NCI-H1092 (cell line): ENCODE data around the gene TBC1D23.
"Not testable (repeated sequence)": the region's sequence is repeated elsewhere in the genome, so short reads cannot be mapped to it uniquely, and the experiment has no call there.

ENCODE experiments used
- DNase-seq: peaks from one replicate; lab custom pipeline; 2025; lab: John Stamatoyannopoulos, UW

TBC1D23 gene

GRCh38 chr3:100260685-100261484, at the start of gene TBC1D23:
TSS of gene TBC1D23 (plus strand) at chr3:100260992. CDS start at chr3:100261019, 27 bp downstream.
- DNase-seq: peak; percentile 89

DNA sequence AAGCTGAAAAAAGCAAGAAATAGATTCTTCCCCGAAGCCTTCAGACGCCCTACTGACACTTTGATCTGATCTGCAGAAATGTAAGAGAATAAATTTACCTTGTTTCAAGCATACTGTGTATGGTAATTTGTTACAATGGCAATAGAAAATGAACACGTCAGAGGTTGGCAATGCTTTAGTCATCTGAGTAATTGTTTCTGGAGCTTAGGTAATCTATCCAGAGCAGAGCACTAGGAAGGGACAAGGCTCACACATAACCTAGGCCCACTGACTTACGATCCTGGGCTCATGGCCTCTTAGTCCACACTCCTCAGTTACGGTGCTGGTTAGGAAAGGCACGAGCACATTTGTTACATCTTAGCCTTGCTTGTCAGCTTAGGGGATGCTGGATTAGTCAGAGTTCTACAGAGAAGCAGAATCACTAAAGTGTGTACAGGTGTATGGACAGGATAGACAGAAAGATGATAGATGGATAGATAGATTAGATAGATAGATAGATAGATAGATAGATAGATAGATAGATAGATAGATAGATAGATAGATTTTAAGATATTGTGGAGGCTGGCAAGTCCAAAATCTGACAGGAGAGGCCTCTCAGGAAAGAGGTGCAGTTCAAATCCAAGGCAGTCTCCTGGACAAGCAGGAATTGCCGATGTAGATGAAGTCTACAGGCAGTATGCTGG, 46.8 kb upstream of the TBC1D23 start:
- DNase-seq: no peak

DNA sequence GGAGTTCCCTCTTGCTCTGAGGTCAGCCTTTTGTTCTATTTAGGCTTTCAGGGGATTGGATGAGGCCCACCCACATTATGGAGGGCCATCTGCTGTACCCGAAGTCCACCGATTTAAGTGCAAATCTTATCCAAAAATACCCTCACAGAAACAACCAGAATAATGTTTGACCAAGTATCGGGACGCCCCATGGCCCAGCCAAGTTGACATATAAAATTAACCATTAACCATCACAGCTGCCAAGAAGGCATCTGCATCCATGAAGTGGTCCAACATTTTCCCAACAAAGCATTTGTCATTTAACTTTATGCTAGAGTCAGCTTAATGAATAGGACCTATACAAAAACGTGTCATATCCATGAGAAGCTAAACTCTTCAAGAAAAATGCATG, 46.2 kb upstream of the TBC1D23 start:
- DNase-seq: no peak

DNA sequence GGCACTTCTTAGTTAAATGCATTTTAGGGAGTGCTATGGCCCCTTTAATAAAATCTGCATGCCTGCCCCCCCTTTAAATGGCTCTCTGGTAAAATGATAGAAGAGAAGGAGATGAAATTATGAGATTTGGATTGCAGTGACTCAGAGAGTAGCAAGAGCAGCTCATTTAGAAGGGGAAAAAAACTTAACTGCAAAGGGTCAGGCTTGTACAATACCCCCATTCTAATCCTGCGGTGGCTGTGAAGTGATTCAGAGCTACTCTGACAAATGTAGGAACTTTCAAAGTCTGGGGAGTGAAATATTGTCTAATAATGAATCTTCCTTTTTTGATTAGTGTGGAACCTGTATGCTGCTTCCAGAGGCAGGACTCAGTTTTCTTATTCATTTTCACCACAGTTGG, 44.1 kb upstream of the TBC1D23 start:
- DNase-seq: no peak

DNA sequence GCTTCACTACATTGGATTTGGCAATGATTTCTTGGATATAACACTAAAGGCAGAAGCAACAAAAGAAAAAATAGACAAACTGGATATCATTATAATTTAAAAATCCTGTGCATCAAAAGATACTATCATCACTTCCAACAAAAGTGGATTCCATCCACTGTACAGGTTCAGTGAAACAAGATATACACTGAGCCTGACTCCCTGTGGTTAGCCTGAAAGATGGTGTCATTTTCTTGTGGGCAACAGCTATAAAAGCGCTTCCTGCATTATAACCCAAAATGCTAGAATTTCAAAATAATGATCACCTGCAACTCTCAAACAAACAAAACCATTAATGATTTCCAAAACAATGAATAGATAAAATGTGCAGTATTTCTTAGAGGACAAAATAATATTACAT, 39.6 kb upstream of the TBC1D23 start:
- no peak for DNase-seq

DNA sequence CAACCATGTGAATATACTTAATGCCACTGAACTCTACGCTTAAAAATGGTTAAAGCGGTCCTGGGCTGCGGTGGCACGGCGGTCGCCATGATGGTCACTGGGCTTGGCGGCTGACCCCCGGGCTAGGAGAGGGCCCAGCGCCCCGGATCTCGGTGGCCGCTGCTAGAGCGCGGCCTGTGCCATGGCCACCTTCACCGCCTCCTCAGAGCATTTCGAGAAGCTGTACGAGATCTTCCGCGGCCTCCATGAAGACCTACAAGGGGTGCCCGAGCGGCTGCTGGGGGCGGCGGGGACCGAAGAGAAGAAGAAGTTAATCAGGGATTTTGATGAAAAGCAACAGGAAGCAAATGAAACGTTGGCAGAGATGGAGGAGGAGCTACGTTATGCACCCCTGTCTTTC, 35.6 kb upstream of the TBC1D23 start:
- no peak for DNase-seq

DNA sequence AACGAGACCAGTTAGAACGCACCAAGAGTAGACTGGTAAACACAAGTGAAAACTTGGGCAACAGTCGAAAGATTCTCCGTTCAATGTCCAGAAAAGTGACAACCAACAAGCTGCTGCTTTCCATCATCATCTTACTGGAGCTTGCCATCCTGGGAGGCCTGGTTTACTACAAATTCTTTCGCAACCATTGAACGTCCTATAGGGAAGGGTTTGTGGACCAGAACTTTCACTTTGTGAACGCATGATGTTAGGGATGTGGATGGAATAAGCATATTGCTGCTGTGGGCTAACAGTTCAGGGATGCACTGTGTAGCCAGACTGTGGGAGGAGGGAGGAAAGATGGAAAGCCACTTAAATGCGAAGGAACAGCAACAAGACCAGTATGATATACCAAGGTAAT, 34.9 kb upstream of the TBC1D23 start:
- DNase-seq: no peak

- DNase-seq: no peak
These were observed 33.9 kb upstream of the TBC1D23 start for GRCh38 chr3:100226712-100227429.

DNA sequence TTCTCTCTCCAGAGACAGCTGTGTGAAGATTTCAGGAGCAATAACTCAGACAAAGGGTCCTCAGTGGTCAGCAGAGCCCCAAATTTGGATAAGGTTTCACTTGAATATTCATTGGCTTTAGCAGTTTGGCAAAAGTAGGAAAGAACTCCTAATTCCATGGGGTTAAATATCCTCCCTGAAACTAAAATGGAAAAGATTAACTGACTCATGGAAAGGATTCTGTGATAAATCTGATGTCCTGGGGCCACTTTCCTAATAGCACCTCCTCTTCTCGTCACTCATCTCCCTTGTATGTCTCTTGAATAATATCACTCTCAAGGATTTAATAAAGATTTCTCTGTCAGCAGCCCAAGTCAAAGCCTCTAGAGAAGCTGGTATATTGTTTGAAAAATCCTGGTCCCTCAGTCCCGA, 33.3 kb upstream of the TBC1D23 start:
- no peak for DNase-seq

- DNase-seq: no peak
These were observed 32.5 kb upstream of the TBC1D23 start for GRCh38 chr3:100228247-100228646.

GRCh38 chr3:100229188-100229587, 31.6 kb upstream of the TBC1D23 start:
- not testable (repeated sequence) for DNase-seq

DNA sequence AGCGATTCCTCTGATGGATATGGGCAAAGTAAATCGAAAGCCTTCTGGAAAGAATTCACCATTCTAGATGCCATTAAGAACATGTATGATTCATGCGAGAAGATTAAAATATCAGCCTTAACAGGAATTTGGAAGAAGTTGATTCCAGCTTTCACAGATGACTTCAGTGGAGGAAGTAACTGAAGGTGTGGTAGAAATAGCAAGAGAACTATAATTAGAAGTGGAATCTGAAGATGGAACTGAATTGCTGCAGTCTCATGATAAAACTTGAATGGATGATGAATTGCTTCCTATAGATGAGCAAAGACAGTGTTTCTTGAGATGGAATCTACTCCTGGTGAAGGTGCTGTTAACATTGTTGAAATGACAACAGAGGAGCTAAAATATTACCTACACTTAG, 30.1 kb upstream of the TBC1D23 start:
- DNase-seq: no peak

DNA sequence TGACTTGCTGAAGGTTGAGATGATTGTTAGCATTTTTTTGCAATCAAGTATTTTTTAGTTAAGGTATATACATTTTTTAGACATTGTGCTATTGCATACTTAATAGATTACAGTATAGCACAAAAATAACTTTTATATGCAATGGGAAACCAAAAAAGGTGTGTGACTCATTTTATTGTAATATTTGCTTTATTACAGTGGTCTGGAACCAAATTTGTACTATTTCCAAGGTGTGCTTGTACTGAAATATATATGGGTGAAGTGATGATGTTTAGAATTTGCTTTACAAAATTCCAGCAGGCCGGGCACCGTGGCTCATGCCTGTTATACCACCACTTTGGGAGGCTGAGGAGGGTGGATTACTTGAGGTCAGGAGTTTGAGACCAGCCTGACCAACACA, 29.1 kb upstream of the TBC1D23 start:
- DNase-seq: no peak

GRCh38 chr3:100234364-100234763, 26.4 kb upstream of the TBC1D23 start:
- DNase-seq: no peak

- DNase-seq: no peak
These were observed 22.2 kb upstream of the TBC1D23 start for GRCh38 chr3:100238599-100238998.

- not testable (repeated sequence) for DNase-seq
These were observed 18.3 kb upstream of the TBC1D23 start for GRCh38 chr3:100242471-100242870.

DNA sequence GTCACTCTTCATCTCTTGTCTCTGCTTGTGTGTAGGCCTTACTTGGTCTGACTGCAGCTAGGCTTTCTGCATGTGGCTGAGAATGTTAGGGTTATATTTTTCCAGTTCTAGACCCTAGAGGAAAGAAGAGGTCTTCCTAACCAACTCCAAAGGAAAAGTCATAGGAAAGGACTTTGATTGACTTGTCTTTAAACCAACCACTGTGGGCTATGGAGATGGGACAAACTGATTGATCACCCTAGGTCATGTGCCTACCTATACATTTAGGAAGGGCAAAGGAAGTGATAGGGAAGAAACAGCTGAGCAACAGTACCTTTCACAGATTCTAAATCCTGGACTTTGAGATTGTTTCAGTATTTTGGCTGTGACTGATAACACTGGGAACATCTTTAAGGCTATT, 16.5 kb upstream of the TBC1D23 start:
- DNase-seq: no peak

DNA sequence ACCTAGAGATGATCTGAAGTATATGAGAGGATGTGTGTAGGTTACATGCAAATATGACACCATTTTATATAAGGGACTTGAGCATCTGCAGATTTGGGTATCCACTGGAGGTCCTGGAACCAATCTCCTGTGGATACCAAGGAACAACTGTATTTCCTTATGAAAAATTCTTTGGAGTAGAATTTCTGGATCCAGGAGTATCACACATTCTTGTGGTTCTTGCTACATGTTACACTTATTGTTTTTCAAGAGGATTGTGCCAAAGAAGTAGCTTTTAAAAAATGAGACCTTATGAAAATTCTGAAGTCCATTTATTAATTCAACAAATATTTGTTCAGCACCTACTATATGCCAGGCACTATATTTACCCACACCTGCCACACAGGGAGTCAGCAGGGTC, 15.7 kb upstream of the TBC1D23 start:
- DNase-seq: no peak

DNA sequence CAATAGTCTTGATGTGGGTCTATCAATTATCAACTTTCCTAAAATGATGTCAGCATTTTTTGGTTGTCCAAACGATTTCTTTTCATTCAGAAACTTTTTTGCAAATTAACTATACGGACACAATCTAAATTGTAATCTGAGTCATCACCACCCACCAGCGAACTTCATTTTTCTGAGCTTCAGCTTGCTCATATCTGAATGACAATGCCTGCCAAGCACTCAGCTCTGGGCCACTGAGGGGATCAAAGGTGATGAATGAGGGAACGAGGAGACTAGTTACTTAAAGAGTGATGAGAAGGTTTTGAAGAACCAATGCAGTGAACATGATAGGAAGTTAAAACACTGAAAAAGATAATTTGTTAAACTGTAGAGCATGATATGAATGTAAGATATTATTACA, 14.9 kb upstream of the TBC1D23 start:
- no peak for DNase-seq

- DNase-seq: no peak
These were observed 13.8 kb upstream of the TBC1D23 start for GRCh38 chr3:100246999-100247398.

GRCh38 chr3:100252001-100252400, 8.8 kb upstream of the TBC1D23 start:
- DNase-seq: no peak

DNA sequence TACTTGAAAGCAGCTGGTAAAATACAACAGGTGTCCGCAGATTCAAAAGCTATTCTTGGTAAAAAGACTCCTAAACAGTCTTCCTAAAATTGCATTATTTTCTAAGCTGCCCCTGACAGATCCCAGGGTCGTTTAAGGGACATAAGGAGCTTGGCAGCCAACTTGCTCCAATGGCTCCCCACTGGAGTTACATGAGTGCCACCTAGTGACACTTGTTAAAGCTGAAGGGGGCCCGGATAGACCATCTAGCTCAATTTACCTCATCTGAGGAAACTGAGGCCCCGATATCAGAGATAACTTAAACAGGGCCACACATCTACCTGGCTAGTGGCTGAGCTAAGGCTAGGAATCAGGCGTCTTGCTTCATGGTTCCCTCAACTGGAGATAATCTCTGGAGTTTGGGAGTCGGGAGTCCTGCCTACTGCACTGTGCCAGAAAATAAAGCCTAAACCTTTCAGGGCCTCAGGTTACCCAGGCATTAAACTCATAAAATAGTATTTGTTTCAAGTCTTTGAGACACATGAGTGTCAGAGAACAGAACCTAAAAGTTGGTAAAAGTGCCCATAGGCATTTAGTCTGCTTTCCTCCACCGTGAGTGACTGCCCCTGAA, 6.5 kb upstream of the TBC1D23 start:
- peak; percentile 72 for DNase-seq
